Measurements from ENCODE around the gene SPINK8.
A peak's percentile ranks its signal among the peaks of the same experiment; 100 is the strongest.
"Not testable (repeated sequence)": the region's sequence is repeated elsewhere in the genome, so short reads cannot be mapped to it uniquely, and the experiment has no call there.

The SPINK8 gene

GRCh38 chr3:48287034-48287433, 46.4 kb downstream of the SPINK8 start:
- no peaks in the 10 kb centered on the region for H3K9me3 Mint-ChIP-seq
- ATAC-seq (replicated peaks; ENCODE audit: extremely low read depth, poor library complexity, severe bottlenecking) = no peak
- H3K27ac Mint-ChIP-seq (ENCODE audit: low read depth) = no peak overlapping the region
- H3K36me3 Mint-ChIP-seq (ENCODE audit: insufficient read depth) = peaks cover 11% of the 10 kb centered on the region
- H3K4me1 Mint-ChIP-seq = no peaks in the 10 kb centered on the region
- no peak overlapping the region for H3K4me3 Mint-ChIP-seq
- no peak for DNase-seq (ENCODE audit: low spot score in 2 of 2)
- H3K27me3 Mint-ChIP-seq = no peaks in the 10 kb centered on the region

GRCh38 chr3:48286308-48286707, 47.2 kb downstream of the SPINK8 start:
- peaks cover 11% of the 10 kb centered on the region for H3K36me3 Mint-ChIP-seq (ENCODE audit: insufficient read depth)
- no peaks in the 10 kb centered on the region for H3K4me1 Mint-ChIP-seq
- no peak overlapping the region for H3K27ac Mint-ChIP-seq (ENCODE audit: low read depth)
- DNase-seq (ENCODE audit: low spot score in 2 of 2) (no peak), ATAC-seq (replicated peaks; ENCODE audit: extremely low read depth, poor library complexity, severe bottlenecking) (no peak)
- H3K9me3 Mint-ChIP-seq = no peaks in the 10 kb centered on the region
- H3K27me3 Mint-ChIP-seq = no peaks in the 10 kb centered on the region
- no peak overlapping the region for H3K4me3 Mint-ChIP-seq

GRCh38 chr3:48285675-48286074, 47.8 kb downstream of the SPINK8 start:
- no peaks in the 10 kb centered on the region for H3K4me1 Mint-ChIP-seq
- no peaks in the 10 kb centered on the region for H3K9me3 Mint-ChIP-seq
- DNase-seq (ENCODE audit: low spot score in 2 of 2) (no peak), ATAC-seq (replicated peaks; ENCODE audit: extremely low read depth, poor library complexity, severe bottlenecking) (no peak)
- peaks cover 10% of the 10 kb centered on the region for H3K36me3 Mint-ChIP-seq (ENCODE audit: insufficient read depth)
- H3K27me3 Mint-ChIP-seq = no peaks in the 10 kb centered on the region
- no peak overlapping the region for H3K27ac Mint-ChIP-seq (ENCODE audit: low read depth)
- H3K4me3 Mint-ChIP-seq = no peak overlapping the region

GRCh38 chr3:48285132-48285531, 48.3 kb downstream of the SPINK8 start:
- ATAC-seq (replicated peaks; ENCODE audit: extremely low read depth, poor library complexity, severe bottlenecking) (no peak), DNase-seq (ENCODE audit: low spot score in 2 of 2) (no peak)
- peaks cover 10% of the 10 kb centered on the region for H3K36me3 Mint-ChIP-seq (ENCODE audit: insufficient read depth)
- no peak overlapping the region for H3K4me3 Mint-ChIP-seq
- no peaks in the 10 kb centered on the region for H3K4me1 Mint-ChIP-seq
- no peaks in the 10 kb centered on the region for H3K9me3 Mint-ChIP-seq
- no peak overlapping the region for H3K27ac Mint-ChIP-seq (ENCODE audit: low read depth)
- H3K27me3 Mint-ChIP-seq = no peaks in the 10 kb centered on the region

- no peaks in the 10 kb centered on the region for H3K27me3 Mint-ChIP-seq
- H3K4me1 Mint-ChIP-seq = no peaks in the 10 kb centered on the region
- H3K4me3 Mint-ChIP-seq = no peak overlapping the region
- ATAC-seq (replicated peaks; ENCODE audit: extremely low read depth, poor library complexity, severe bottlenecking) (no peak), DNase-seq (ENCODE audit: low spot score in 2 of 2) (no peak)
- no peaks in the 10 kb centered on the region for H3K9me3 Mint-ChIP-seq
- peaks cover 2% of the 10 kb centered on the region for H3K36me3 Mint-ChIP-seq (ENCODE audit: insufficient read depth)
- H3K27ac Mint-ChIP-seq (ENCODE audit: low read depth) = no peak overlapping the region
These were observed 52.6 kb downstream of the SPINK8 start for GRCh38 chr3:48280881-48281280.

- H3K4me1 Mint-ChIP-seq = no peaks in the 10 kb centered on the region
- DNase-seq (ENCODE audit: low spot score in 2 of 2) (no peak), ATAC-seq (replicated peaks; ENCODE audit: extremely low read depth, poor library complexity, severe bottlenecking) (no peak)
- H3K27me3 Mint-ChIP-seq = no peaks in the 10 kb centered on the region
- no peak overlapping the region for H3K4me3 Mint-ChIP-seq
- H3K9me3 Mint-ChIP-seq = no peaks in the 10 kb centered on the region
- H3K27ac Mint-ChIP-seq (ENCODE audit: low read depth) = no peak overlapping the region
- peaks cover 2% of the 10 kb centered on the region for H3K36me3 Mint-ChIP-seq (ENCODE audit: insufficient read depth)
These were observed 54.4 kb downstream of the SPINK8 start for GRCh38 chr3:48278884-48279559.

GRCh38 chr3:48276911-48277641, 56.4 kb downstream of the SPINK8 start:
- no peaks in the 10 kb centered on the region for H3K27me3 Mint-ChIP-seq
- H3K9me3 Mint-ChIP-seq = no peaks in the 10 kb centered on the region
- H3K27ac Mint-ChIP-seq (ENCODE audit: low read depth) = no peak overlapping the region
- ATAC-seq (replicated peaks; ENCODE audit: extremely low read depth, poor library complexity, severe bottlenecking) (no peak), DNase-seq (ENCODE audit: low spot score in 2 of 2) (no peak)
- peaks cover 2% of the 10 kb centered on the region for H3K36me3 Mint-ChIP-seq (ENCODE audit: insufficient read depth)
- no peaks in the 10 kb centered on the region for H3K4me1 Mint-ChIP-seq
- H3K4me3 Mint-ChIP-seq = no peak overlapping the region

DNA sequence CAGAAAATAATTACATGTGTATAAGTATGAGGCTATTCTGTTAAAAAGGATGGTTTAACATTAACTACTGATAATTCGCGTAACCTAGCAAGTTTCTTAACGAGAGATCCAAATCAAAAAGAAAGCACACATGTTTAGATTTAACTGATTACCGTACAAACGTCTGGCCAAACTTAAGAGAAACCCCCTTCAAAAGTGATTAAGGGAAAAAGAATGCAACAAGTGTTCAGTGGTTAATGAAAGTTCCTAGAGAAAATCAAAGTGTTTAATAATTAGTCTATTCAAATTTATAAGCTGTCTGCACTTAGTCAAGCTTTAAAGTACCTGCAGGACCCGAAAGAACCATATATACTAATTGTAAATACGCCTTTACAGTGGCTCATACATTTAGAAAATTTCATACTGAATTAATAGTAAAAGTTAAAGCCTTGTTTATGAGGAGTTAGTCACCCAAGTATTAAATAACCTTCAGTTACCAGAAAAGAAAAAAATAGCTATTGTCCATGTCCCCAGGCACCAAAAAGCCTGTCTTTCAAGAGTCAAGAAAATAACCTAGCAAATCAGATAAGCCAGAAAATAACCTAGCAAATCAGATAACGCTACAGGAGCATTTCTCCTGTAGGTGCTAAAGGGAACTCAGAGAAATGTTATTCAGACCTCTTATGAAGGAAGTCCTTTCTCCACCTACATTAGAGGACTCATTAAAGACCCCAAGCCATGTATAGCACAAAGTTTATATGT, 58.0 kb downstream of the SPINK8 start:
- Mint-ChIP-seq H3K4me1 (no peaks in the 10 kb centered on the region), H3K27ac (ENCODE audit: low read depth) (no peak overlapping the region), H3K36me3 (ENCODE audit: insufficient read depth) (peaks cover 2% of the 10 kb centered on the region), H3K9me3 (no peaks in the 10 kb centered on the region), H3K4me3 (no peak overlapping the region), H3K27me3 (no peaks in the 10 kb centered on the region)
- ATAC-seq (replicated peaks; ENCODE audit: extremely low read depth, poor library complexity, severe bottlenecking) (no peak), DNase-seq (ENCODE audit: low spot score in 2 of 2) (no peak)

DNA sequence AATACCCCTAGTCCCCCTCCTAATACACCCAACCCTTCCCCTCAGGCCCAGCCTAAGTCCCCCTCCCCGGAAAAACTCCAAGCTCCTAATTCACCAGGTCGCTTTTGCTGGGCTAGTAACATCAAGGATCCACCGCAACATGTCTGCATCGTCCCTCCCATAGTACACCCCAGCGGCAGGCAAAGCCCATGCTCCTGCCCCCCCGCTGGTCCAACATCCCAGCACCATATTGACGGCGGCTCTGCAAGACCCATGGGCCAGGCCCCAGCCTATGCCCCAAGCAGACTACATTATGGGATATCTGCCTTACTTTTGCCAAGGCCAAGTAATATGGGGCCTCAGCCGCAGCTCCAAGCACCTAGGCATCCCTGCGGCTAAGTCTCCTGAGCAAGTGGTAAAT, 59.0 kb downstream of the SPINK8 start:
- no peak for ATAC-seq (replicated peaks; ENCODE audit: extremely low read depth, poor library complexity, severe bottlenecking)
- Mint-ChIP-seq H3K4me3 (no peak overlapping the region), H3K4me1 (peaks cover 2% of the 10 kb centered on the region), H3K27me3 (no peaks in the 10 kb centered on the region), H3K36me3 (ENCODE audit: insufficient read depth) (no peaks in the 10 kb centered on the region), H3K9me3 (no peaks in the 10 kb centered on the region), H3K27ac (ENCODE audit: low read depth) (no peak overlapping the region)
- DNase-seq (ENCODE audit: low spot score in 2 of 2) = no peak

DNA sequence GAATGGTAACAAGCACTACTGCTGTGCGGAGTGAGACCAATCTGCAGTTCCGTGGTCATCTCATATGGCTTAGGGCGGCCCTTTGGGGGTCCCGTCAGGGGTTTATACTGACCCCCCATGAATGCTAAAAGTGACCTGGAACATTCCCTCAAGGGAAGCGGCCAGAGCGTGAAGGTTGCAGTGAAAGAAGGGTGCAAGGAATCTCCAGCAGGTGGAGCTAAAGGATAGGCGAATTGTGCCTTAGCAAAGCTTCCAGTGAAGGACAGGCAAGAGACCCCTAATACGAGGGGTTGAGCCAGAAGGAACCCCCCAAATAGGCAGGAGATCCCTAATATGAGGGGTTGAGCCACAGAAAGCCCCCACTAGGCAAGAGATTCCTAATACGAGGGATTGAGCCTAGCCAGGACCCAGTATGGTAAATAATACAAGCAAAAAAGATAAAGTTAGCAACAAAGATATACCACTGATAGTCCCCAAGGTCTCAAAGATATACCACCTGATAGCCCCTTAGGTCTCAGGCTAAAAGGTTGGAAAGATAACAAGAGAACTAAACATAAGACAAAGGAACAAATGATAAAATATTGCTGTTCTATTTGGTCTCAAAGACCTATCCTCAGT, 59.8 kb downstream of the SPINK8 start:
- Mint-ChIP-seq H3K9me3 (no peaks in the 10 kb centered on the region), H3K4me3 (no peak overlapping the region), H3K27me3 (no peaks in the 10 kb centered on the region), H3K27ac (ENCODE audit: low read depth) (no peak overlapping the region), H3K36me3 (ENCODE audit: insufficient read depth) (no peaks in the 10 kb centered on the region), H3K4me1 (peaks cover 9% of the 10 kb centered on the region)
- DNase-seq (ENCODE audit: low spot score in 2 of 2) = peak in 1 of 2 donors; percentile 34
- ATAC-seq (replicated peaks; ENCODE audit: extremely low read depth, poor library complexity, severe bottlenecking) = no peak

DNA sequence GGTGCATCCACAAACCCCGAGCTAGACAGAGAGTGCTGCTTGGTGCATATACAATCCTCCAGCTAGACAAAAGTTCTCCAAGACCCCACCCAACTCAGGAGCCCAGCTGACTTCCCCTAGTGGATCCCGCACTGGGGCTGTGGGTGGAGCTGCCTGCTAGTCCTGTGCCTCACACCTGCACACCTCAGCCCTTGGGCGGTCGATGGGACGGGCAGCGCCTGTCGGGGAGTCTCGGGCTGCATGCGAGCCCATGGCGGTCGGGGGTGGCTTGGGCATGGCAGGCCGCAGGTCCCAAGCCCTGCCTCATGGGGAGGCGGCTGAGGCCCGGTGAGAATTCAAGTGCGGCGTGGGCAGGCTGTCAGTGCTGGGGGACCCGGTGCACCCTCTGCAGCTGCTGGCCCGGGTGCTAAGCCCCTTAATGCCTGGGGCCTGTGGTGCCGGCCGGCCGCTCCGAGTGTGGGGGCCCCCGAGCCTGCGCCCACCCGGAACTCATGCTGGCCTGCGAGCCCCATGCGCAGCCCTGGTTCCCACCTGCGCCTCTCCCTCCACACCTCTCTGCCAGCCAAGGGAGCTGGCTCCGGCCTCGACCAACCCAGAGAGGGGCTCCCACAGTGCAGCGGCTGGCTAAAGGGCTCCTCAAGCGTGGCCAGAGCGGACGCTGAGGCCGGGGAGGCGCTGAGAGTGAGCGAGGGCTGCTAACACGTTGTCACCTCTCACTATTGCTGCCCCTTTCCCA, 61.5 kb downstream of the SPINK8 start:
- Mint-ChIP-seq H3K4me1 (peaks cover 20% of the 10 kb centered on the region), H3K4me3 (no peak overlapping the region), H3K27ac (ENCODE audit: low read depth) (no peak overlapping the region), H3K9me3 (no peaks in the 10 kb centered on the region), H3K27me3 (no peaks in the 10 kb centered on the region), H3K36me3 (ENCODE audit: insufficient read depth) (peaks cover 4% of the 10 kb centered on the region)
- ATAC-seq (replicated peaks; ENCODE audit: extremely low read depth, poor library complexity, severe bottlenecking) = no peak
- DNase-seq (ENCODE audit: low spot score in 2 of 2) = no peak

- not testable (repeated sequence) for H3K36me3 Mint-ChIP-seq (ENCODE audit: insufficient read depth); H3K27ac Mint-ChIP-seq (ENCODE audit: low read depth); H3K27me3 Mint-ChIP-seq; H3K9me3 Mint-ChIP-seq; DNase-seq (ENCODE audit: low spot score in 2 of 2); ATAC-seq (replicated peaks; ENCODE audit: extremely low read depth, poor library complexity, severe bottlenecking); H3K4me3 Mint-ChIP-seq
- peaks cover 20% of the 10 kb centered on the region for H3K4me1 Mint-ChIP-seq
These were observed 62.2 kb downstream of the SPINK8 start for GRCh38 chr3:48271223-48271622.

All from central memory CD8-positive, alpha-beta T cell (primary cell).